H9 (cell line): ENCODE results near the gene NEURL3. TPM values are rescaled to one million over a fixed set of nuclear protein-coding genes. Genes with fewer than 3 reads are reported as not detected.

Experiments
- DNase-seq: peaks from one replicate; pipeline ENCODE4 v3.0.0-alpha.2; 2017
- H2AFZ ChIP-seq: one replicate; pipeline ENCODE4 v1.6.1; 2013; ENCODE audit warnings: mild to moderate bottlenecking, low read length, control low read depth, moderate library complexity
- H2AK5ac ChIP-seq: 2 replicates; pipeline ENCODE4 v1.6.1; 2013; ENCODE audit warnings: low read length, control low read depth, mixed read lengths; ENCODE audit not compliant: insufficient read length
- H2BK120ac ChIP-seq: one replicate; pipeline ENCODE4 v1.6.1; 2013; ENCODE audit warnings: low read depth, mild to moderate bottlenecking, low read length, control low read depth, inconsistent platforms; ENCODE audit not compliant: poor library complexity, severe bottlenecking
- H2BK12ac ChIP-seq: 2 replicates; pipeline ENCODE4 v1.6.1; 2013; ENCODE audit warnings: low read length, control low read depth, mixed read lengths, low read depth; ENCODE audit not compliant: insufficient read length
- H2BK15ac ChIP-seq: 2 replicates; pipeline ENCODE4 v1.6.1; 2013; ENCODE audit warnings: low read depth, low read length, control low read depth
- H2BK20ac ChIP-seq: one replicate; pipeline ENCODE4 v1.6.1; 2013; ENCODE audit warnings: low read depth, mild to moderate bottlenecking, low read length, control low read depth, inconsistent platforms; ENCODE audit not compliant: poor library complexity, severe bottlenecking
- H2BK5ac ChIP-seq: 2 replicates; pipeline ENCODE4 v1.6.1; 2013; ENCODE audit warnings: low read length, control low read depth, mixed read lengths; ENCODE audit not compliant: insufficient read length
- H3K14ac ChIP-seq: 2 replicates; pipeline ENCODE4 v1.6.1; 2013; ENCODE audit warnings: low read length, control low read depth; ENCODE audit not compliant: insufficient read depth
- H3K18ac ChIP-seq: 2 replicates; pipeline ENCODE4 v1.6.1; 2013; ENCODE audit warnings: low read depth, mild to moderate bottlenecking, mixed read lengths, low read length, control low read depth; ENCODE audit not compliant: insufficient read length
- H3K23ac ChIP-seq: 2 replicates; pipeline ENCODE4 v1.6.1; 2013; ENCODE audit warnings: low read length, control low read depth, mixed read lengths, low read depth; ENCODE audit not compliant: insufficient read length
- H3K23me2 ChIP-seq: 2 replicates; pipeline ENCODE4 v1.6.1; 2013; ENCODE audit warnings: low read depth, mild to moderate bottlenecking, mixed read lengths, low read length, control low read depth; ENCODE audit not compliant: insufficient read length, poor library complexity, severe bottlenecking
- H3K27ac ChIP-seq: 2 replicates; pipeline ENCODE4 v1.5.1; 2013; ENCODE audit warnings: low read length, control low read depth, mixed read lengths, low read depth; ENCODE audit not compliant: insufficient read length
- H3K27me3 ChIP-seq: 2 replicates; pipeline ENCODE4 v1.6.1; 2013; ENCODE audit warnings: low read length, control low read depth, inconsistent platforms; ENCODE audit not compliant: insufficient read depth
- H3K4ac ChIP-seq: 2 replicates; pipeline ENCODE4 v1.6.1; 2013; ENCODE audit warnings: low read depth, mild to moderate bottlenecking, control low read depth, inconsistent platforms, low read length, moderate library complexity
- H3K4me1 ChIP-seq: 2 replicates; pipeline ENCODE4 v1.6.1; 2013; ENCODE audit warnings: low read length, control low read depth, inconsistent platforms; ENCODE audit not compliant: insufficient read depth
- H3K4me2 ChIP-seq: 2 replicates; pipeline ENCODE4 v1.6.1; 2013; ENCODE audit warnings: low read length, control low read depth, mixed read lengths; ENCODE audit not compliant: insufficient read length, insufficient read depth
- H3K56ac ChIP-seq: 2 replicates; pipeline ENCODE4 v1.6.1; 2013; ENCODE audit warnings: low read depth, mild to moderate bottlenecking, mixed read lengths, low read length, control low read depth; ENCODE audit not compliant: insufficient read length
- H3K79me1 ChIP-seq: 2 replicates; pipeline ENCODE4 v1.6.1; 2013; ENCODE audit warnings: low read depth, mild to moderate bottlenecking, moderate library complexity, low read length, control low read depth, inconsistent platforms; ENCODE audit not compliant: insufficient read depth, poor library complexity, severe bottlenecking
- H3K79me2 ChIP-seq: 2 replicates; pipeline ENCODE4 v1.6.1; 2013; ENCODE audit warnings: low read length, control low read depth, inconsistent platforms; ENCODE audit not compliant: insufficient read depth
- H3K9ac ChIP-seq: 2 replicates; pipeline ENCODE4 v1.6.1; 2013; ENCODE audit warnings: low read length, control low read depth, mixed read lengths; ENCODE audit not compliant: insufficient read length; ENCODE audit errors: extremely low read depth
- H3K9me3 ChIP-seq: one replicate; pipeline ENCODE4 v1.6.1; 2013; ENCODE audit warnings: low read depth, low read length, inconsistent platforms; ENCODE audit not compliant: control insufficient read depth
- H3T11ph ChIP-seq: one replicate; pipeline ENCODE4 v1.6.1; 2013; ENCODE audit warnings: mild to moderate bottlenecking, low read length, control low read depth, inconsistent platforms
- H4K20me1 ChIP-seq: one replicate; pipeline ENCODE4 v1.6.1; 2013; ENCODE audit not compliant: control insufficient read depth, insufficient read length, insufficient read depth
- H4K5ac ChIP-seq: 2 replicates; pipeline ENCODE4 v1.6.1; 2013; ENCODE audit warnings: low read depth, mild to moderate bottlenecking, mixed read lengths, low read length, control low read depth; ENCODE audit not compliant: insufficient read length
- H4K8ac ChIP-seq: replicated peaks from 2 replicates; pipeline ENCODE4 v1.6.1; 2013; ENCODE audit warnings: low read length, control low read depth, mixed read lengths, low read depth; ENCODE audit not compliant: insufficient read length
- H4K91ac ChIP-seq: 2 replicates; pipeline ENCODE4 v1.6.1; 2013; ENCODE audit warnings: low read depth, mild to moderate bottlenecking, moderate library complexity, mixed read lengths, low read length, control low read depth; ENCODE audit not compliant: insufficient read length
- H3K27ac Mint-ChIP-seq, 3 experiments: 2 replicates in 2 of 3; 3 replicates in 1 of 3; pipeline ENCODE4 v1.8.0; 2020 to 2021; ENCODE audit warnings: mixed read lengths in 3 of 3, mild to moderate bottlenecking in 1 of 3, moderate library complexity in 1 of 3
- H3K27me3 Mint-ChIP-seq: 2 replicates; pipeline ENCODE4 v1.8.0; 2021; ENCODE audit warnings: low read depth, mild to moderate bottlenecking, moderate library complexity, mixed read lengths
- H3K36me3 Mint-ChIP-seq, 3 experiments: 2 replicates in 2 of 3; 3 replicates in 1 of 3; pipeline ENCODE4 v1.8.0; 2020 to 2021; ENCODE audit warnings: low read depth in 3 of 3, mixed read lengths in 3 of 3; ENCODE audit not compliant: insufficient read depth in 1 of 3
- H3K4me1 Mint-ChIP-seq, 2 experiments: 2 replicates each; pipeline ENCODE4 v1.8.0; 2020; ENCODE audit warnings: mixed read lengths in 2 of 2
- H3K4me3 Mint-ChIP-seq, 2 experiments: 2 replicates in 1 of 2; 3 replicates in 1 of 2; pipeline ENCODE4 v1.8.0; 2020 to 2021; ENCODE audit warnings: mild to moderate bottlenecking in 2 of 2, mixed read lengths in 2 of 2, moderate library complexity in 1 of 2
- H3K9me3 Mint-ChIP-seq, 2 experiments: 2 replicates in 1 of 2; 3 replicates in 1 of 2; pipeline ENCODE4 v1.8.0; 2020; ENCODE audit warnings: mild to moderate bottlenecking in 2 of 2, mixed read lengths in 2 of 2, moderate library complexity in 1 of 2
- WGBS: extraction: QIAGEN DNeasy Blood & Tissue Kit; methylation state at CpG from one replicate; pipeline ENCODE4 v1.1.7; 2013; ENCODE audit warnings: missing lambda C conversion rate, low lambda C conversion rate, mixed read lengths; ENCODE audit not compliant: insufficient read length; ENCODE audit errors: extremely low coverage; 5-methylcytosine and 5-hydroxymethylcytosine counted together
- total RNA-seq: library from RNA; stranded (reverse); gene quantifications from 2 replicates; pipeline ENCODE4 v1.2.1, GENCODE V29; 2021
- TF ChIP-seq, protein P1 (sequence below): fragments of 200-600 bp; sonication (generic); conservative IDR thresholded peaks from 3 replicates; pipeline ENCODE4 v1.8.0; 2021; ENCODE audit warnings: antibody characterized with exemption, mild to moderate bottlenecking

The NEURL3 gene
- total RNA-seq, 1 experiment from 2014 or later: not detected

- TF ChIP-seq, protein P1, sequence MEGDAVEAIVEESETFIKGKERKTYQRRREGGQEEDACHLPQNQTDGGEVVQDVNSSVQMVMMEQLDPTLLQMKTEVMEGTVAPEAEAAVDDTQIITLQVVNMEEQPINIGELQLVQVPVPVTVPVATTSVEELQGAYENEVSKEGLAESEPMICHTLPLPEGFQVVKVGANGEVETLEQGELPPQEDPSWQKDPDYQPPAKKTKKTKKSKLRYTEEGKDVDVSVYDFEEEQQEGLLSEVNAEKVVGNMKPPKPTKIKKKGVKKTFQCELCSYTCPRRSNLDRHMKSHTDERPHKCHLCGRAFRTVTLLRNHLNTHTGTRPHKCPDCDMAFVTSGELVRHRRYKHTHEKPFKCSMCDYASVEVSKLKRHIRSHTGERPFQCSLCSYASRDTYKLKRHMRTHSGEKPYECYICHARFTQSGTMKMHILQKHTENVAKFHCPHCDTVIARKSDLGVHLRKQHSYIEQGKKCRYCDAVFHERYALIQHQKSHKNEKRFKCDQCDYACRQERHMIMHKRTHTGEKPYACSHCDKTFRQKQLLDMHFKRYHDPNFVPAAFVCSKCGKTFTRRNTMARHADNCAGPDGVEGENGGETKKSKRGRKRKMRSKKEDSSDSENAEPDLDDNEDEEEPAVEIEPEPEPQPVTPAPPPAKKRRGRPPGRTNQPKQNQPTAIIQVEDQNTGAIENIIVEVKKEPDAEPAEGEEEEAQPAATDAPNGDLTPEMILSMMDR: no peak
- Histone ChIP-seq H3K9me3 (no peaks in the 10 kb centered on the region), H2BK5ac (no peak overlapping the region), H2AFZ (no peak overlapping the region), H4K8ac (no peak overlapping the region), H3T11ph (no peak overlapping the region), H3K4me2 (no peak overlapping the region), H3K4me1 (no peaks in the 10 kb centered on the region), H3K27ac (no peak overlapping the region), H2AK5ac (no peak overlapping the region), H3K4ac (no peak overlapping the region), H3K18ac (no peak overlapping the region), H2BK15ac (no peak overlapping the region), H3K14ac (no peak overlapping the region), H3K56ac (no peak overlapping the region), H3K27me3 (no peaks in the 10 kb centered on the region), H4K91ac (no peak overlapping the region), H2BK12ac (no peak overlapping the region), H3K23me2 (no peaks in the 10 kb centered on the region), H3K79me1 (no peaks in the 10 kb centered on the region), H2BK20ac (no peak overlapping the region), H4K20me1 (no peaks in the 10 kb centered on the region), H3K9ac (no peak overlapping the region), H3K23ac (no peak overlapping the region), H3K79me2 (no peaks in the 10 kb centered on the region), H4K5ac (no peak overlapping the region), H2BK120ac (no peak overlapping the region)
- Mint-ChIP-seq H3K36me3 (no peaks in the 10 kb centered on the region; a peak in 1 of 7 replicates), H3K27me3 (peaks cover 8% of the 10 kb centered on the region), H3K27ac (no peak overlapping the region), H3K9me3 (no peaks in the 10 kb centered on the region), H3K4me3 (peak overlapping the region in 1 of 2 experiments; percentile 37; a peak in 1 of 5 replicates), H3K4me1 (peaks cover 3 to 7% of the 10 kb centered on the region in 2 experiments; a peak in 3 of 4 replicates)
- WGBS: no CpG with 5 or more reads among the region's 8 CpGs
- DNase-seq: no peak
These were observed 35.0 kb downstream of the NEURL3 start for GRCh38 chr2:96470109-96470508.
